B cell (primary cell): ENCODE data around the gene C1QA. TPM values are rescaled to one million over a fixed set of nuclear protein-coding genes. Genes with fewer than 3 reads are reported as not detected.

ENCODE experiments used
- ATAC-seq: fragments of 200-7000 bp; cut with Tn5 transposase; one replicate; pipeline ENCODE4 v1.10.0; 2021; ENCODE audit warnings: low read depth, mild to moderate bottlenecking, moderate number of reproducible peaks, moderate library complexity
- CTCF ChIA-PET: fragments of 350-600 bp; sonication (Branson Sonifier 250); formaldehyde crosslinking; loops from one replicate; lab custom pipeline; 2021; ENCODE audit warnings: antibody characterized with exemption, inconsistent platforms; lab: Charles Lee
- POLR2A ChIA-PET: fragments of 350-600 bp; sonication (Branson Sonifier 250); formaldehyde crosslinking; loops from one replicate; lab custom pipeline; 2021; ENCODE audit warnings: antibody characterized with exemption; lab: Charles Lee
- DNase-seq: peaks from one replicate; pipeline ENCODE4 v3.0.0; 2013
- H2AFZ ChIP-seq: 2 replicates; pipeline ENCODE4 v1.6.1; 2012; ENCODE audit warnings: mild to moderate bottlenecking, low read depth, low read length; ENCODE audit not compliant: insufficient read depth, poor library complexity, severe bottlenecking
- H3K27ac ChIP-seq, 2 donors: 1 replicate in 1 of 2; 2 replicates in 1 of 2; pipeline ENCODE4 v1.5.1; 2012 to 2013; ENCODE audit warnings: low read length in 2 of 2, mild to moderate bottlenecking in 2 of 2, moderate library complexity in 1 of 2
- H3K27me3 ChIP-seq, 4 experiments: fragments of 200-600 bp in 1 of 4; sonication (generic) in 1 of 4; replicated peaks in 1 of 4; 1 replicate in 2 of 4; 2 replicates in 2 of 4; pipeline versions ENCODE4 v1.6.1 to v1.7.0; 2013 to 2016; ENCODE audit warnings: low read length in 3 of 4, mild to moderate bottlenecking in 2 of 4, mixed read lengths in 1 of 4, moderate library complexity in 1 of 4; ENCODE audit not compliant: insufficient read depth in 4 of 4, control insufficient read depth in 3 of 4; ENCODE audit errors: control extremely low read depth in 1 of 4
- H3K36me3 ChIP-seq, 2 experiments: replicated peaks in 1 of 2; 1 replicate in 1 of 2; 2 replicates in 1 of 2; pipeline versions ENCODE4 v1.6.1 to v1.7.1; 2013; ENCODE audit warnings: low read length in 1 of 2; ENCODE audit not compliant: insufficient read depth in 2 of 2, control insufficient read depth in 1 of 2; ENCODE audit errors: control extremely low read depth in 1 of 2, extremely low read depth in 1 of 2
- H3K4me1 ChIP-seq, 2 donors: fragments of 200-600 bp in 1 of 2; sonication (generic) in 1 of 2; 1 replicate in 1 of 2; 2 replicates in 1 of 2; pipeline versions ENCODE4 v1.5.1 to v1.6.1; 2013 to 2017; ENCODE audit warnings: low read length in 2 of 2; ENCODE audit not compliant: control insufficient read depth in 2 of 2, insufficient read depth in 2 of 2
- H3K4me2 ChIP-seq: replicated peaks from 2 replicates; pipeline ENCODE3; 2012; ENCODE audit warnings: mild to moderate bottlenecking, low read depth, low read length; ENCODE audit not compliant: poor library complexity, severe bottlenecking
- H3K4me3 ChIP-seq, 5 experiments: fragments of 200-600 bp in 1 of 5; sonication (generic) in 1 of 5; 1 replicate in 3 of 5; 2 replicates in 2 of 5; pipeline versions ENCODE4 v1.5.1 to v1.7.0; 2011 to 2016; ENCODE audit warnings: low read length in 4 of 5, mild to moderate bottlenecking in 4 of 5, low read depth in 2 of 5, control low read depth in 1 of 5, moderate library complexity in 1 of 5; ENCODE audit not compliant: insufficient read depth in 1 of 5; ENCODE audit errors: control extremely low read depth in 1 of 5, extremely low read depth in 1 of 5
- H3K79me2 ChIP-seq: fragments of 200-600 bp; sonication (generic); one replicate; pipeline ENCODE4 v1.6.0; 2016; ENCODE audit warnings: low read length; ENCODE audit not compliant: control insufficient read depth, insufficient read depth
- H3K9ac ChIP-seq: fragments of 200-600 bp; sonication (generic); 2 replicates; pipeline ENCODE4 v1.6.1; 2017; ENCODE audit warnings: mild to moderate bottlenecking, low read length, moderate library complexity
- H3K9me3 ChIP-seq, 3 donors: one replicate each; pipeline versions ENCODE4 v1.6.1 to v1.7.1; 2013; ENCODE audit warnings: low read length in 2 of 3; ENCODE audit not compliant: control insufficient read depth in 2 of 3, insufficient read depth in 1 of 3; ENCODE audit errors: control extremely low read depth in 1 of 3
- H4K20me1 ChIP-seq: 2 replicates; pipeline ENCODE4 v1.6.0; 2012; ENCODE audit warnings: mild to moderate bottlenecking, low read length; ENCODE audit not compliant: insufficient read depth, control insufficient read depth, poor library complexity, severe bottlenecking
- H3K27ac Mint-ChIP-seq: one replicate; pipeline ENCODE4 v1.8.0; 2021; ENCODE audit warnings: mixed read lengths
- H3K27me3 Mint-ChIP-seq: one replicate; pipeline ENCODE4 v1.8.0; 2021; ENCODE audit warnings: mixed read lengths
- H3K4me1 Mint-ChIP-seq: one replicate; pipeline ENCODE4 v1.8.0; 2021; ENCODE audit warnings: mixed read lengths
- H3K4me3 Mint-ChIP-seq: one replicate; pipeline ENCODE4 v1.8.0; 2021; ENCODE audit warnings: mixed read lengths
- H3K9me3 Mint-ChIP-seq: one replicate; pipeline ENCODE4 v1.8.0; 2022; ENCODE audit warnings: mixed read lengths; ENCODE audit not compliant: insufficient read depth
- EZH2 ChIP-seq: IDR thresholded peaks from 2 replicates; pipeline ENCODE4 v1.6.1; 2012; ENCODE audit warnings: borderline replicate concordance, low read depth, mild to moderate bottlenecking, moderate library complexity, low read length; ENCODE audit not compliant: insufficient read depth, poor library complexity, severe bottlenecking
- WGBS: methylation state at CpG from one replicate; pipeline ENCODE4 v1.1.5; 2013; ENCODE audit warnings: missing lambda C conversion rate; ENCODE audit not compliant: insufficient coverage; 5-methylcytosine and 5-hydroxymethylcytosine counted together
- intact Hi-C: fragments of 100-400 bp; cut with micrococcal nuclease; formaldehyde crosslinking; loops from one replicate; pipeline ENCODE4 v1.10.0; 2022
- polyA plus RNA-seq: library from polyadenylated mRNA; depleted of rRNA; stranded (reverse); fragments of >200 nt; gene quantifications from 2 replicates; pipeline ENCODE4 v1.2.3, GENCODE V29; 2012
- total RNA-seq, 2 donors: library from RNA; stranded (reverse); fragments of 120-200 nt in 1 of 2; gene quantifications; 1 replicate in 1 of 2; 2 replicates in 1 of 2; pipeline versions ENCODE4 v1.2.3 to v1.2.4, GENCODE V29; 2013 to 2022
- TF ChIP-seq, protein P1 (sequence below): fragments of 200-600 bp; IDR thresholded peaks from one replicate; pipeline ENCODE4 v1.8.0; 2022; ENCODE audit warnings: antibody characterized with exemption, mild to moderate bottlenecking

The C1QA gene
- total and polyA plus RNA-seq, 2 donors (not counting 1 experiment from before 2014, with no cell fraction given) = 0.16 TPM; not detected in 1

GRCh38 chr1:22641247-22641646 lies 4.8 kb downstream of the C1QA start:
- Mint-ChIP-seq H3K4me3 (no peak overlapping the region), H3K4me1 (no peaks in the 10 kb centered on the region), H3K27me3 (peaks cover 24% of the 10 kb centered on the region), H3K9me3 (no peaks in the 10 kb centered on the region), H3K27ac (no peak overlapping the region)
- Histone ChIP-seq H3K27me3 (peaks cover 0 to 24% (median 0%) of the 10 kb centered on the region in 4 experiments), H3K9ac (no peak overlapping the region), H3K27ac (no peak overlapping the region), H2AFZ (no peak overlapping the region), H3K9me3 (peaks cover 0 to 5% (median 0%) of the 10 kb centered on the region in 3 donors), H3K4me2 (no peak overlapping the region), H3K4me1 (peaks cover 0 to 4% of the 10 kb centered on the region in 2 donors), H4K20me1 (no peaks in the 10 kb centered on the region), H3K79me2 (no peaks in the 10 kb centered on the region), H3K36me3 (no peaks in the 10 kb centered on the region), H3K4me3 (no peak overlapping the region)
- intact Hi-C loops = no loop called here
- ChIA-PET POLR2A (no interaction called here), CTCF (interaction anchor here (1.1 to 3.2 kb wide), 4 partner anchors 46 to 510 kb away, joined by 3 to 26 read pairs (median 6); no protein-coding TSS in a partner anchor)
- DNase-seq = no peak
- TF ChIP-seq, protein P1, sequence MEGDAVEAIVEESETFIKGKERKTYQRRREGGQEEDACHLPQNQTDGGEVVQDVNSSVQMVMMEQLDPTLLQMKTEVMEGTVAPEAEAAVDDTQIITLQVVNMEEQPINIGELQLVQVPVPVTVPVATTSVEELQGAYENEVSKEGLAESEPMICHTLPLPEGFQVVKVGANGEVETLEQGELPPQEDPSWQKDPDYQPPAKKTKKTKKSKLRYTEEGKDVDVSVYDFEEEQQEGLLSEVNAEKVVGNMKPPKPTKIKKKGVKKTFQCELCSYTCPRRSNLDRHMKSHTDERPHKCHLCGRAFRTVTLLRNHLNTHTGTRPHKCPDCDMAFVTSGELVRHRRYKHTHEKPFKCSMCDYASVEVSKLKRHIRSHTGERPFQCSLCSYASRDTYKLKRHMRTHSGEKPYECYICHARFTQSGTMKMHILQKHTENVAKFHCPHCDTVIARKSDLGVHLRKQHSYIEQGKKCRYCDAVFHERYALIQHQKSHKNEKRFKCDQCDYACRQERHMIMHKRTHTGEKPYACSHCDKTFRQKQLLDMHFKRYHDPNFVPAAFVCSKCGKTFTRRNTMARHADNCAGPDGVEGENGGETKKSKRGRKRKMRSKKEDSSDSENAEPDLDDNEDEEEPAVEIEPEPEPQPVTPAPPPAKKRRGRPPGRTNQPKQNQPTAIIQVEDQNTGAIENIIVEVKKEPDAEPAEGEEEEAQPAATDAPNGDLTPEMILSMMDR = no peak
- TF ChIP-seq EZH2 = no peak
- WGBS = 70% methylated on average over 8 of the region's 8 CpGs
- no peak for ATAC-seq

DNA sequence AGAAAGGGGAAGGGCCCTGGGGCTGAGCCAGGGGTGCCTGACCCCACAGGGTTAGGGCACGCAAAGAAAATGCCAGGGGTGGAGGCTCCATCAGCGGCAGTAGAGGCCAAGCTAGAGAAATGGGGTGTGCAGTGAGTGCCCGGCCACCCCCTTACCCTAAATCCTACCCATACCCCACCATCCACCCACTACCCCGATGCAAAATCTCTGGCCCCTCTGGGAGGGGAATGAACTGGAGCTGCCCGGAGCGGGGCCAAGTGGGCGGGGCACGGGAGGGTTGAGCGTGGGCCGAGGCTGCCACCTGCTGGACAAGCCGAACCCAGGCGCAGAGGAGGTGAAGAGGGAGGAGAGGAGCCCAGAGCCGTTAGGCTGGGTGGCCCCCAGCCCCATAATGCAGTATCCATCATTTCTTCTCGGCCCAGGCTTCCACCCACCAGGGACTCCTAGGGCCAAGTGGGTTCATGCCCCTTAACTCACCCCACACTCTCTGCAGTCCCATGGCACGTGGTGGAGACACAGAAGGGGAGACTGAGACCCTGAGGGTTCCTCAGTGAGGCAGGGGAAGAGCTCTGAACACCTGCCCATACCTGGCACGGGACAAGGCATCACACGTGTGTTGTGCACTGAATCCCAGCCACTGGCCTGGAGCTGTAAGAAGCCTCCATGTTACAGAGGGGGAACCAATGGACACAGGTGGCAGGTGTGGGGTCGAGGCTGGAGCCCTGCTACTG lies 5.6 kb downstream of the C1QA start:
- H3K27ac Mint-ChIP-seq = no peak overlapping the region
- CTCF ChIA-PET = interaction anchor here (0.9 to 3.2 kb wide), 6 partner anchors 9 to 516 kb away, joined by 3 to 26 read pairs (median 3); no protein-coding TSS in a partner anchor
- ATAC-seq = peak; percentile 81
- no peak overlapping the region for H3K4me3 ChIP-seq
- H3K4me1 Mint-ChIP-seq = no peaks in the 10 kb centered on the region
- peak; percentile 73 for DNase-seq
- no peak overlapping the region for H3K4me3 Mint-ChIP-seq
- H3K4me2 ChIP-seq = peak overlapping the region; percentile 17
- no peaks in the 10 kb centered on the region for H3K9me3 Mint-ChIP-seq
- H3K27me3 ChIP-seq = peaks cover 0 to 24% (median 0%) of the 10 kb centered on the region in 4 experiments
- TF ChIP-seq, protein P1 = peak; percentile 81
- TF ChIP-seq EZH2 = no peak
- POLR2A ChIA-PET = no interaction called here
- intact Hi-C loops = no loop called here
- peaks cover 20% of the 10 kb centered on the region for H3K27me3 Mint-ChIP-seq
- peaks cover 0 to 4% of the 10 kb centered on the region in 2 donors for H3K4me1 ChIP-seq
- no peaks in the 10 kb centered on the region for H3K36me3 ChIP-seq
- WGBS = 11% methylated on average over 11 of the region's 18 CpGs
- no peaks in the 10 kb centered on the region for H4K20me1 ChIP-seq
- H3K9me3 ChIP-seq = no peaks in the 10 kb centered on the region
- no peaks in the 10 kb centered on the region for H3K79me2 ChIP-seq
- H3K9ac ChIP-seq = no peak overlapping the region
- no peak overlapping the region for H3K27ac ChIP-seq
- no peak overlapping the region for H2AFZ ChIP-seq
